Effector memory CD4-positive, alpha-beta T cell (primary cell): ENCODE measurements around the gene ARHGAP45.
"Not testable (repeated sequence)": the region's sequence is repeated elsewhere in the genome, so short reads cannot be mapped to it uniquely, and the experiment has no call there.

Experiments
- DNase-seq, 3 donors: peaks; one replicate each; pipeline ENCODE4 v3.0.0-alpha.2; 2020
- H3K27ac ChIP-seq: 2 replicates; pipeline ENCODE4 v1.7.0; 2013; ENCODE audit warnings: mild to moderate bottlenecking, low read length, moderate library complexity; ENCODE audit not compliant: insufficient read depth, poor library complexity, severe bottlenecking
- H3K27me3 ChIP-seq: replicated peaks from 2 replicates; pipeline ENCODE4 v1.7.0; 2013; ENCODE audit warnings: mild to moderate bottlenecking, low read length; ENCODE audit not compliant: insufficient read depth, control insufficient read depth, poor library complexity, severe bottlenecking
- H3K36me3 ChIP-seq: 2 replicates; pipeline ENCODE4 v1.7.0; 2013; ENCODE audit warnings: mild to moderate bottlenecking, low read length, moderate library complexity; ENCODE audit not compliant: control insufficient read depth, insufficient read depth
- H3K4me1 ChIP-seq: 2 replicates; pipeline ENCODE4 v1.7.0; 2013; ENCODE audit warnings: low read length, mild to moderate bottlenecking; ENCODE audit not compliant: control insufficient read depth, insufficient read depth, poor library complexity, severe bottlenecking
- H3K4me3 ChIP-seq: 2 replicates; pipeline ENCODE4 v1.7.0; 2013; ENCODE audit warnings: low read length, low read depth, mild to moderate bottlenecking; ENCODE audit not compliant: insufficient read depth, poor library complexity, severe bottlenecking
- H3K9me3 ChIP-seq: 2 replicates; pipeline ENCODE4 v1.7.0; 2013; ENCODE audit warnings: mild to moderate bottlenecking, low read length, moderate library complexity; ENCODE audit not compliant: control insufficient read depth

ARHGAP45 gene

DNA sequence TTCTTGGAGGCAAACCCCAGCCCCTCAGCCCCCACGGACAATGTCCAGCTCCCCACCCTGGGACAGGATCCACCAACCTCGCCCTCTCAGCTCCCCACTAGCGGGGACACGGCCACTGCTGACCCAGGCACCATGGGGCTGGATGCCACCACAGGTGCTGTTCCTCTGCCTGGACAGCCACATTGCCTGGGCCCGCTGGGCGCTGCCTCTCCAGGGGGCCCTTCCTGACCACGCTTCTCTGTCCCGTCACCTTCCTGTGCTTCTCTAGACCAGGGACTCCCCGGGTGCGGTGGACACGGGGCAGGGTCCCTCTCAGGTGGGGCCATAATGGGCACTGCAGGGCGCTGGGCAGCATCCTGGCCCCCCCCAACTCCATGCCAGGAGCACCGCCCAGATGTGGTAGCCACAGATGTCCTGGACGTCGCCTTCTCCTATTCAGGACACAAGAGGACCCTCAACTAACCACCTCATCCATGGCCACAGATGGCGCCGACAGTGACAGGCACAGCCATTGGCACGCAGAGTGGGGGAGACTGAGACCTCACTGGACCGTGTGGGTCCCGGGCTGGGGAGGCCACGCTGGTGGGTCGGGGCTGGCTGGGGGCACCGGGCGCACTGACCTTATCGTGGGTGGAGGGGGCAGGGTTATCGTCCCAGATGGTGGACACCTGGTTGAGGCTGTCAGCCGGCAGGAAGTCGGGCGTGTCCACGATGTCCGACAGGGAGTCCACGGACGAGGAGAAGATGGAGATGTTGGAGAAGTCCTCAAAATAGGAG lies 60.2 kb downstream of the ARHGAP45 start:
- H3K36me3 ChIP-seq = peaks cover 54% of the 10 kb centered on the region
- H3K4me3 ChIP-seq = no peak overlapping the region
- no peaks in the 10 kb centered on the region for H3K27me3 ChIP-seq
- DNase-seq = no peak
- H3K27ac ChIP-seq = no peak overlapping the region
- peaks cover 26% of the 10 kb centered on the region for H3K4me1 ChIP-seq
- H3K9me3 ChIP-seq = no peaks in the 10 kb centered on the region

DNA sequence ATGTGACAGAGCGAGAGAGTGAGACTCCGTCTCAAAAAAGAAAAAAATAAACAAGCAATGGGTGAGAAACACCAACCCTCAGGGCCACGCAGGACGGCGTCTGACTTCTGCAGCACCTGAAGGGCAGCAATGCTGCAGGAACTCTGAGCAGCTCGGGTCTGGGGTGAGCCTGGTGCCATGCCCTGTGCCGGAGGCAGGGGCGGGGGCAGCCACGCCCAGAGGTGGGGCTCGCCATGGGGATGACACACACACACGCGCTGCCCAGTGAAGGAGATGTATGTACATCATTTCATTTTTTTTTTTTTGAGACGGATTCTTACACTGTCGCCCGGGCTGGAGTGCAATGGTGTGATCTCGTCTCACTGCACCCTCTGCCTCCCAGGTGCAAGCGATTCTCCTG lies 61.1 kb downstream of the ARHGAP45 start:
- Histone ChIP-seq H3K4me3 (no peak overlapping the region), H3K9me3 (no peaks in the 10 kb centered on the region), H3K27ac (no peak overlapping the region), H3K27me3 (no peaks in the 10 kb centered on the region), H3K4me1 (peaks cover 35% of the 10 kb centered on the region), H3K36me3 (peaks cover 46% of the 10 kb centered on the region)
- no peak for DNase-seq

GRCh38 chr19:1129084-1129483 lies 62.1 kb downstream of the ARHGAP45 start:
- DNase-seq, H3K27ac ChIP-seq, H3K9me3 ChIP-seq, H3K27me3 ChIP-seq, H3K4me3 ChIP-seq: not testable (repeated sequence)
- H3K4me1 ChIP-seq = peaks cover 43% of the 10 kb centered on the region
- peaks cover 36% of the 10 kb centered on the region for H3K36me3 ChIP-seq

DNA sequence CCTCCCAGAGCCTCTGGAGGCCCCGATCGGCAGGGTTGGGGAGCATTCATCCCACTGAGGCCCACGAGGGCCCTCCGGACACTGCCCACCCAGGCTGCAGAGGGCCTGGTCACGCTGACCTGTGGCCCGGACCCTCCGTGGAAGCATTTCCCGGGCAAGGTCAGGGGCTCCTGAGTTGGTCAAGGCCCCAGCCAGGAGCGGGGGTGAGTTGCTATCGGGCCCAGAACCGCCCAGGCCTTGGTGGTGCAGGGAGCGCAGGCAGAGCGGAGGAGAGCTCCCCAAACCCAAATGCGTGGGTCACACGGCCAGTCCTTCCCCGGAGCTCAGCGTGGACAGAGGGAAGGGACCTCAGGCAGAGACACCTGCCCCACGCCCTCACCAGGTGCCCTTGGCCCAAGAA lies 62.6 kb downstream of the ARHGAP45 start:
- no peak for DNase-seq
- H3K27ac ChIP-seq = peak overlapping the region; percentile 10
- H3K4me3 ChIP-seq = no peak overlapping the region
- H3K9me3 ChIP-seq = no peaks in the 10 kb centered on the region
- no peaks in the 10 kb centered on the region for H3K27me3 ChIP-seq
- peaks cover 32% of the 10 kb centered on the region for H3K36me3 ChIP-seq
- H3K4me1 ChIP-seq = peaks cover 44% of the 10 kb centered on the region

DNA sequence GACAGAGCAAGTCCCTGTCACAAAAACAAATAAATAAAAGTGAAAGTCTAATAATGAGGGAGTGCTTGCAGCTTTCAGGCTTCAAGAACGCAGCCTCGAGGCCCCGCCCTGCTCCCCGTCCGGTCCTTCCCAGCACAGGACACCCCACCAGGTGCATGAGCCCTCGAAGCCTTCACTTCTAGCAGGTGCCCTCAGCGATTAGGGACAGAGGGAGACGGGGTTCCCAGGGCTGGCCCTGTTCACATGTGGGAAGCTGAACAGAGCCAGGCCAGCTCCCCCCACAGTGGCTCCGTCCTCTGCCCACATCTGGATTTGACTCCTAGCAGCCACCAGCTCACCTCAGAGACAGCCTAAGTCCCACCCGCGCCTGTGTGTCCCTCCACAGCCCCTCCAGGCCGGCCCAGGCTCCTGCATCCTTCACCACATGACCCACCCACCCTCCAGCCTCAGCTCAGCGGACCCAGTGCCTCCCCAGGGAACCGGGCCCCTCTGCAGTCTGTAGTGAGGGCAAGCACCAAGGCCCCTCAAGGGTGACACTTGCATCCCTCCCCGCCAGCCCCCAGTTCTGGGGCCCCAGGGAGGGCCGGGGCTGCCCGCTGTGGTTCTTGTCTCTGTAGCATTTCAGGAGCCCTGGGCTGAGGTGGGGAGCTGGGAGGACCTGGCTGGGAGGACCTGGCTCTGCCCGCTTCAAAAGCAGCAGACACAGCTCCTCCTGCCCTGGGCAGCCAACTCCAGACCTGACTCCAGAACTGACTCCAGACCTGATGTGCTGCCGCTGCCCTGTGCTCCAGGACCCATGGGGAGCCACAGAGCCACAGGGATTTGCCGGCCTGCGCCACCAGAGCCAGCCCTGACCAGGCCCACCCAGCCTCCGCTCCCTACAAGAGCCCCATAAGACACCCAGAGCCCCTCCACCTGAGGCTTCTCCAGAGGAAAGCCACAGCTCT lies 64.1 kb downstream of the ARHGAP45 start:
- H3K36me3 ChIP-seq = peaks cover 21% of the 10 kb centered on the region
- H3K27me3 ChIP-seq = no peaks in the 10 kb centered on the region
- H3K27ac ChIP-seq = peak overlapping the region; percentile 94
- H3K9me3 ChIP-seq = no peaks in the 10 kb centered on the region
- H3K4me1 ChIP-seq = peaks cover 44% of the 10 kb centered on the region
- peak in 2 of 3 donors; percentile 21 to 30 for DNase-seq
- peak overlapping the region; percentile 94 for H3K4me3 ChIP-seq

DNA sequence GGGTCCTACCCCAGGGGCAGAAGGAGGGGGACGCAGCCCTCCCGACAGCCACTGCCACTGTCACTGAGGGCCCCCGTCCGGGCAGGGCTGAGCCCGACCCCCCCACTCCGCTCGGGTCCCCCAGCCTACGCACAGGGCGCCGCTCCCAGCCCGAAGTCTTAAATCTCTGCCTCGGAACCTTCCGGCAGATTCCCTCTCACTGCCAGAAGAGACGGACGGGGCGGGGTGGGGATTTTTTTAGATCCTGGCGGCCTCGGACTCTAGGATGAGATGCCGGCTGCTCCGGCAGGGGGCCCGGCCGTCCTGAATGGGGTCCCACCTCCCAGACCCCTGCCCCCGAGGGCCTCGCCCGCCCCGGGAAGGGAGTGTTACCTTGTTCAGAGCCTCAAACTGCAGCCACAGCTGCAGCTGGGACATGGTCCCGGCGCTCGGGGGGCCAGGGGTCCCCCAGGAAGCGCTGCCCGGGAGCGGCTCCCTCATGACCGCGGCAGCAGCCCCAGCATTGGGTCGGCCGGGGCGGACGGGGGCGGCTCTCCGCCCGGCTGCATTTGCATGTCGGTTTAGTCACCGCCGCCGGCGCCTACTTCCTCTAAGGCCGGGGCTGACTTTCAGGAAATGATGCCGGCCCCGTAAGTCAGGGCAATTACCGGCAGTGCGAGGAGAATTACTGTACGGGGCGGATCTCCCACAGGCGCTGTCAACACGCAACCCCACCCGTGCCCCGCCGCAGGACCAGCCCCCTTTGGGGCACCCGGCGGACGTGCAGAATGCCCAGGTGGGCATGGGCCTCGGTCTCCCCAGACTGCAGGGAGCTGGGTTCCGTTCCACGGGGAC lies 65.0 kb downstream of the ARHGAP45 start:
- H3K27ac ChIP-seq = peak overlapping the region; percentile 94
- no peaks in the 10 kb centered on the region for H3K9me3 ChIP-seq
- H3K4me1 ChIP-seq = peaks cover 44% of the 10 kb centered on the region
- peaks cover 12% of the 10 kb centered on the region for H3K36me3 ChIP-seq
- peak; percentile 79 to 82 (median 80) for DNase-seq
- H3K27me3 ChIP-seq = no peaks in the 10 kb centered on the region
- peak overlapping the region; percentile 94 for H3K4me3 ChIP-seq

DNA sequence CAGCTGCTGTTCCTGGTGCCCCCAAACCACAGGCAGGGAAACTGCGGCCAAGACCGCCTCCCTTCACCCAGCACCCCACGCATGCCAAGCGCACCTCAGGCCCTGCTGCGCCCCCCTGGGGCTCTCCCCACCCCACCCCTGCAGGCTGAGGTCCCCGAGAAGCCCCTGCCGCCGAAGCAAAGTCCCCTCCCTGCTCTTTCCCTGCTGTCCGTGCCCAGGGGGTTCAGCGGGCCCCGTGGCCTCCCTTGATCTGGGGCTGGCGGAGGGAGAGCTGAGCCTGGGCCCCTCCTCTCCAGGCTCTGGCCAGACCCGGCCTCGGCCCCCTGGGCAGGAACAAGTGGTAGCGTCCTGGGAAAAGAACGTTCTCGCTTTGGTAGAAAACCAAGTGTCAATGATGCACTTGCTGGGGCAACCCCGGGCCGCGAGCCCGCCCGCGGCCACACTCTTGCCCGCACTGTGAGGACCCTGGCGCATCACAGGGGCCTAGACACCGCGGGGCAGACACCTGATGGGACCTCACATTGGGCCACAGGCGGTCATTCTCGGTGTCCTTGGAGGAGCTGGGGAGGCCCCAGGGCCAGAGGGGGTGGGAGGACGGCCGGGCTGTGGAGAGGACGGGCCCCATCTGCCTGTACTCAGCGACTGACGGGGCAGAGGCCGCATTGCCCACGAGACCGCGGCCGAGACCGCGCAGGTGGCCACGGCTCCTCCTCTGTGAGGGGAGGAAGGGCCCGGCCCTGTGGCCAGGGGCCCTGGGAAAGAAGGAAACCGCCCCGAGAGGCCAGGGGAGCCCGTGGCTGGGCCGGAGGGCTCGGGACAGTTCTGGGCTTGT lies 65.8 kb downstream of the ARHGAP45 start:
- Histone ChIP-seq H3K4me1 (peaks cover 44% of the 10 kb centered on the region), H3K36me3 (peaks cover 4% of the 10 kb centered on the region), H3K4me3 (peak overlapping the region; percentile 94), H3K9me3 (no peaks in the 10 kb centered on the region), H3K27me3 (no peaks in the 10 kb centered on the region), H3K27ac (peak overlapping the region; percentile 94)
- DNase-seq = peak in 2 of 3 donors; percentile 20 to 22

DNA sequence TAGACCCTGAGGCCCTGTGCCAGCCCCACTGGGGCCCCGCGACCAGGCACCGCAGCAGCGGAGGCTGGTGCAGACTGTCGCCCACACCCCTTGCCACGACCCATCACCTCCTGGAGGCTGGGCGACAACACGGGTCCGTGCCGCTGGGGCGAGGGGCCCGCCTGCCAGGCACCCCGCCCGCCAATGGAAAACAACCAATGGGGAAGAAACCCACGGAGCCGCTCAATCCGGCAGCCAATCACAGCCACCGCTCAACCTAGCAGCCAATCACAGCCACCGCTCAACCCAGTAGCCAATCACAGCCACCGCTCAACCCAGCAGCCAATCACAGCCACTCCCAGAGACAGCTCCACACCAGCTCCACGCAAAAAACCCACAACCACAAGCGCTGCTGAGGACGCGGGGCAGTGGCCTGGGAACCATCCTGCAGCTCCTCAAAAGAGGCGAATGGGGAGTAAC lies 66.5 kb downstream of the ARHGAP45 start:
- peak overlapping the region; percentile 94 for H3K4me3 ChIP-seq
- peak overlapping the region; percentile 94 for H3K27ac ChIP-seq
- peak; percentile 72 to 84 (median 82) for DNase-seq
- no peaks in the 10 kb centered on the region for H3K36me3 ChIP-seq
- H3K9me3 ChIP-seq = no peaks in the 10 kb centered on the region
- H3K27me3 ChIP-seq = no peaks in the 10 kb centered on the region
- H3K4me1 ChIP-seq = peaks cover 44% of the 10 kb centered on the region

DNA sequence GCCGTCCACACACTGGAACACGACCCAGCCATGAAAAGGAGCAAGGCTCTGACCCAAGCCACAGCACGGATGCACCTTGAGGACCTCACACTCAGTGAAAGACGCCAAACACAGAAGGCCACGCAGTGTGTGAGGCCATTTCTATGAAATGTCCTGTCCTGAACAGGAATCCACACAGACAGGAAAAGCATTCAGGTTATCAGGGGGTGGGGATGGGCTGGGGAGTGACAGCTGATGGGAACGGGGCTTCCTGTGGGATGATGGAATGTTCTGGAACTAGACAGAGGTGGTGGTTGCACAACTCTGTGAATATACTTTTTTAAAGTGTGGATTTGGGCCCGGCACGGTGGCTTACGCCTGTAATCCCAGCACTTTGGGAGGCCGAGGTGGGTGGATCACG lies 67.5 kb downstream of the ARHGAP45 start:
- H3K36me3 ChIP-seq = no peaks in the 10 kb centered on the region
- peaks cover 42% of the 10 kb centered on the region for H3K4me1 ChIP-seq
- H3K27me3 ChIP-seq = no peaks in the 10 kb centered on the region
- no peak overlapping the region for H3K4me3 ChIP-seq
- DNase-seq = no peak
- no peaks in the 10 kb centered on the region for H3K9me3 ChIP-seq
- no peak overlapping the region for H3K27ac ChIP-seq
